Keratinocyte (primary cell): Measurements from ENCODE around the gene CLCA1.

Source experiments
- EZH2 ChIP-seq: IDR thresholded peaks from one replicate; pipeline ENCODE4 v1.6.1; 2012; ENCODE audit warnings: inconsistent platforms, mild to moderate bottlenecking, low read length, moderate library complexity
- TF ChIP-seq, protein P1 (sequence below), 3 experiments: IDR thresholded peaks in 1 of 3; conservative IDR thresholded peaks in 1 of 3; optimal IDR thresholded peaks in 1 of 3; 2 replicates in 2 of 3; 3 replicates in 1 of 3; pipeline versions ENCODE3 to v1.5.1; 2011; ENCODE audit warnings: low read length in 3 of 3, mild to moderate bottlenecking in 3 of 3, moderate library complexity in 2 of 3, control low read depth in 1 of 3, inconsistent platforms in 1 of 3; ENCODE audit not compliant: insufficient read depth in 2 of 3; ENCODE audit errors: extremely low read depth in 1 of 3

DNA sequence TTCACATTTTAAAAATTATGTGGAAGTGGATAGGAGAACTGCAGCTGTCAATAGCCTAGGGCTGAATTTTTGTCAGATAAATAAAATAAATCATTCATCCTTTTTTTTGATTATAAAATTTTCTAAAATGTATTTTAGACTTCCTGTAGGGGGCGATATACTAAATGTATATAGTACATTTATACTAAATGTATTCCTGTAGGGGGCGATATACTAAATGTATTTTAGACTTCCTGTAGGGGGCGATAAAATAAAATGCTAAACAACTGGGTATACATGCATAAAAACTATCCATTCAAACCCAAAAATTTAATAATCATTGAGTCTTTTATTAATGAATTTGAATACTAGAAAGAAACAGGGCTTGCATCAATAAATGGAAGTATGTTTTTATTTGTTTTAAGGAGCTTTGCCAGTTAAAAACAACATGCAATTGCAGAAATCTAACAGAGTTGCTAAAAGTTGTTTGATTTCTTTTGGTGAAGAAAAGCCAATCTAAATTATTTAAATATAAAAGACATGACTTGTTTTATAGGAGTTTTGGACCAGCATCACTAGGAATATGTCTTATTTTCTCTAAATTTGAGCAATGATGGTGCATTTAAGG is 31.4 kb downstream of the CLCA1 start:
- no peak for TF ChIP-seq EZH2
- TF ChIP-seq, protein P1, sequence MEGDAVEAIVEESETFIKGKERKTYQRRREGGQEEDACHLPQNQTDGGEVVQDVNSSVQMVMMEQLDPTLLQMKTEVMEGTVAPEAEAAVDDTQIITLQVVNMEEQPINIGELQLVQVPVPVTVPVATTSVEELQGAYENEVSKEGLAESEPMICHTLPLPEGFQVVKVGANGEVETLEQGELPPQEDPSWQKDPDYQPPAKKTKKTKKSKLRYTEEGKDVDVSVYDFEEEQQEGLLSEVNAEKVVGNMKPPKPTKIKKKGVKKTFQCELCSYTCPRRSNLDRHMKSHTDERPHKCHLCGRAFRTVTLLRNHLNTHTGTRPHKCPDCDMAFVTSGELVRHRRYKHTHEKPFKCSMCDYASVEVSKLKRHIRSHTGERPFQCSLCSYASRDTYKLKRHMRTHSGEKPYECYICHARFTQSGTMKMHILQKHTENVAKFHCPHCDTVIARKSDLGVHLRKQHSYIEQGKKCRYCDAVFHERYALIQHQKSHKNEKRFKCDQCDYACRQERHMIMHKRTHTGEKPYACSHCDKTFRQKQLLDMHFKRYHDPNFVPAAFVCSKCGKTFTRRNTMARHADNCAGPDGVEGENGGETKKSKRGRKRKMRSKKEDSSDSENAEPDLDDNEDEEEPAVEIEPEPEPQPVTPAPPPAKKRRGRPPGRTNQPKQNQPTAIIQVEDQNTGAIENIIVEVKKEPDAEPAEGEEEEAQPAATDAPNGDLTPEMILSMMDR (optimal IDR thresholded peaks at IDR 0.05 in 1 of 3, IDR thresholded peaks at IDR 0.05 in 1 of 3, conservative IDR thresholded peaks at IDR 0.05 in 1 of 3; ENCODE audit: extremely low read depth in 1 of 3, insufficient read depth in 2 of 3, low read length in 3 of 3), result peak in 2 of 3 experiments; percentile 55 to 56
